Measurements from ENCODE around the gene HMOX1.

Gene HMOX1

DNA sequence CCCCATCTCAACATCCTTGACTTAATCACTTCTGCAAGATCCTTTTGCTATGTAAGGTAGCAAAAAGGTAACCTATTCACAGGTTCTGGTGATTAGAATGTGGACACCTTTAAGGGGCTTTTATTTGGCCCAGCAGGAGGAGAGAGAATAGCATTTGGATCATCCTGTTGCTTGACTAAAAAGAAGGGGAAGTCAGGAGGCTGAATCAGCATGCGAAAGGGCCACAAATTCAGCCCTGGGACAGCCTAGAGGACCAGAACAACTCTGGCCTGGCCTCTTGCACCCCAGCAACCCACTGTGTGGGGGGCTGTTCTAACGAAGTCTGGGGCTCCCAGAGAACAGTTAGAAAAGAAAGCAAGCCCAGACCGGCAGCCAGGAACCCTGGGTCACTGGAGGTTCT, 3.2 kb upstream of the HMOX1 start:
- no peak overlapping the region for H3K9ac ChIP-seq (ENCODE audit: low read length)
- H3K27me3 ChIP-seq (ENCODE audit: control insufficient read depth, insufficient read depth, low read length) = no peaks in the 10 kb centered on the region
- H3K27ac ChIP-seq (ENCODE audit: low read depth, low read length) = peak overlapping the region; percentile 29
- H3K4me3 ChIP-seq (ENCODE audit: low read length) = no peak overlapping the region
- H3K4me1 ChIP-seq (ENCODE audit: control insufficient read depth, insufficient read depth, low read length) = peaks cover 10% of the 10 kb centered on the region
- no peaks in the 10 kb centered on the region for H3K36me3 ChIP-seq (ENCODE audit: control insufficient read depth, insufficient read depth, low read length)

- H3K9ac ChIP-seq (ENCODE audit: low read length) = no peak overlapping the region
- H3K4me3 ChIP-seq (ENCODE audit: low read length) = no peak overlapping the region
- peaks cover 10% of the 10 kb centered on the region for H3K4me1 ChIP-seq (ENCODE audit: control insufficient read depth, insufficient read depth, low read length)
- H3K36me3 ChIP-seq (ENCODE audit: control insufficient read depth, insufficient read depth, low read length) = peaks cover 4% of the 10 kb centered on the region
- H3K27me3 ChIP-seq (ENCODE audit: control insufficient read depth, insufficient read depth, low read length) = no peaks in the 10 kb centered on the region
- no peak overlapping the region for H3K27ac ChIP-seq (ENCODE audit: low read depth, low read length)
Measured at GRCh38 chr22:35378621-35379020, 2.3 kb upstream of the HMOX1 start.

DNA sequence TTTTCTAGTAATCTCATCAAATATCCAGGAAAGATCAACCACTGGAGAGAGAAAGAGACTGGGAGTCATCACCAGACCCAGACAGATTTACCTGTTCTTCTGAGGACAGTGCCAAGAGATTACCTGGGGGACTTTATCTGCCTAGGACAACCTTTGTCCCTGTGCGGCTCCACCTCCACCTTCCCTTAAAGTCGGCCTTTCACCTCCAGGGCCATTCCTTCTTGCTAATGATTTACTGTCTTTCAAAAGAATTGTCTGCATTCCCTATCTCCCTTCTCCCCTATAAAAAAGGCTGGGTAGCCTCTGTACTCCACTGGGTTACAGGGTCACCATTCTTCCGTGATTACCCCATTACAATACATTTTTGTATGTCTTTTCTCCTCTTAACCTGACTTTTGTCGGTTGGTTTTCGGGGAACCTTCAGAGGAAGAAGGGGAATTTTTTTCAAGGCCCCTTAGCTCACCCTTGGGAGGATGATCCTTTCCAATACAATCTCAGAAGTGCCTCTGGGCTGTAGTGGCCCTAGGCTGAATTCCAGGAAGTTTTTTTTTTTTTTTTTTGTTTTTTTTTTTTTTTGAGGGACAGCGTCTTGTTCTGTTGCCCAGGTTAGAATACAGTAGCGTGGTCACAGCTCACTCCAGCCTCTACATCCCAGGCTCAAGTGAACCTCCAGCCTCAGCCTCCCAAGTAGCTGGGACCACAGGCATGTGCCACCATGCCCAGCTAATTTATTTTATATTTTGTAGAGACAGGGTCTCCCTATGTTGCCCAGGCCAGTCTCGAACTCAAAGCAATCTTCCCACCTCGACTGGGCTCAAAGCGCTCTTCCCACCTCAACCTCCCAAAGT, 1.5 kb upstream of the HMOX1 start:
- H3K36me3 ChIP-seq (ENCODE audit: control insufficient read depth, insufficient read depth, low read length) = peaks cover 4% of the 10 kb centered on the region
- peaks cover 10% of the 10 kb centered on the region for H3K4me1 ChIP-seq (ENCODE audit: control insufficient read depth, insufficient read depth, low read length)
- no peak overlapping the region for H3K4me3 ChIP-seq (ENCODE audit: low read length)
- no peak overlapping the region for H3K27ac ChIP-seq (ENCODE audit: low read depth, low read length)
- no peaks in the 10 kb centered on the region for H3K27me3 ChIP-seq (ENCODE audit: control insufficient read depth, insufficient read depth, low read length)
- no peak overlapping the region for H3K9ac ChIP-seq (ENCODE audit: low read length)

DNA sequence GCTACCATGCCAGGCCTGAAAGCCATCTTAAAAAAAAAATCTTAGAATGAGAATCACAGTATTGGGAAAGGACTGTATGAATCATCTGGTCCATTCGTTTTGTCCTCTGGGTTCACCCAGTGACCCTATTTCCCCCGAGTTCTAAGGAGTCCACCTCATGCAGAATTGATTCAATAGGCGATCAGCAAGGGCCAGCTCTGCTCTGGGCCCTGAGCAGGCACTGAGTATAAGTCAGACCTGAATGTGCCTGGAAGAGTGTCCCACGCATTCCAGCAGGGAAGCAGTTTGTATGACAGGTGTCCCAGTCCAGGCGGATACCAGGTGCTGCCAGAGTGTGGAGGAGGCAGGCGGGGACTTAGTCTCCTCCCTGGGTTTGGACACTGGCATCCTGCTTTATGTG, 883 bp upstream of the HMOX1 start:
- peaks cover 4% of the 10 kb centered on the region for H3K36me3 ChIP-seq (ENCODE audit: control insufficient read depth, insufficient read depth, low read length)
- no peak overlapping the region for H3K9ac ChIP-seq (ENCODE audit: low read length)
- H3K27me3 ChIP-seq (ENCODE audit: control insufficient read depth, insufficient read depth, low read length) = no peaks in the 10 kb centered on the region
- no peak overlapping the region for H3K4me3 ChIP-seq (ENCODE audit: low read length)
- H3K4me1 ChIP-seq (ENCODE audit: control insufficient read depth, insufficient read depth, low read length) = peaks cover 10% of the 10 kb centered on the region
- peak overlapping the region; percentile 1 for H3K27ac ChIP-seq (ENCODE audit: low read depth, low read length)

- H3K36me3 ChIP-seq (ENCODE audit: control insufficient read depth, insufficient read depth, low read length) = peaks cover 6% of the 10 kb centered on the region
- H3K27me3 ChIP-seq (ENCODE audit: control insufficient read depth, insufficient read depth, low read length) = no peaks in the 10 kb centered on the region
- H3K4me3 ChIP-seq (ENCODE audit: low read length) = peak overlapping the region; percentile 59
- H3K4me1 ChIP-seq (ENCODE audit: control insufficient read depth, insufficient read depth, low read length) = peaks cover 8% of the 10 kb centered on the region
- H3K27ac ChIP-seq (ENCODE audit: low read depth, low read length) = peak overlapping the region; percentile 16
- H3K9ac ChIP-seq (ENCODE audit: low read length) = peak overlapping the region; percentile 6
Measured at GRCh38 chr22:35381424-35382009, 621 bp downstream of the HMOX1 start.

DNA sequence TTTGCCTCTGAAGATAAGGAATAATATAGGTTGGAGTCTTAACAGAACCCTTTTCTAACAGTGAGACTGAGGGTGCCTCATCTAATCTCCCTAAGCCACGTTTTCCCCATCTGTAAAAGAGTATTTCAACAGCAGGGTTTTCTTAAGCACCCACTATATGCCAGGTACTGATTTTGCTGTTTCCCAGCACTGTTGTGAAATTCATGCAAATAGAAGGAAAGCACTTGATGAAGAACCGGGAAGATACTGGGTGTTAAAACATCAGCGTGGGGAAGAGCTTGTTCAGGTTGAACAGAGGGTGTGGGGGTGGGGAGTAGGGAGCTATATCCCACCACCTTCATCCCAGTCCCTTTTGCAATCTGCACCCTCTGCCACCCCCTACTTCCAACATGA, 2.8 kb downstream of the HMOX1 start:
- Histone ChIP-seq H3K4me1 (ENCODE audit: control insufficient read depth, insufficient read depth, low read length) (peaks cover 6% of the 10 kb centered on the region), H3K9ac (ENCODE audit: low read length) (no peak overlapping the region), H3K27me3 (ENCODE audit: control insufficient read depth, insufficient read depth, low read length) (no peaks in the 10 kb centered on the region), H3K36me3 (ENCODE audit: control insufficient read depth, insufficient read depth, low read length) (peaks cover 8% of the 10 kb centered on the region), H3K27ac (ENCODE audit: low read depth, low read length) (no peak overlapping the region), H3K4me3 (ENCODE audit: low read length) (no peak overlapping the region)

- Histone ChIP-seq H3K27ac (ENCODE audit: low read depth, low read length) (no peak overlapping the region), H3K9ac (ENCODE audit: low read length) (no peak overlapping the region), H3K4me1 (ENCODE audit: control insufficient read depth, insufficient read depth, low read length) (peaks cover 6% of the 10 kb centered on the region), H3K4me3 (ENCODE audit: low read length) (no peak overlapping the region), H3K27me3 (ENCODE audit: control insufficient read depth, insufficient read depth, low read length) (no peaks in the 10 kb centered on the region), H3K36me3 (ENCODE audit: control insufficient read depth, insufficient read depth, low read length) (peaks cover 8% of the 10 kb centered on the region)
Measured at GRCh38 chr22:35384527-35384926, 3.6 kb downstream of the HMOX1 start.

DNA sequence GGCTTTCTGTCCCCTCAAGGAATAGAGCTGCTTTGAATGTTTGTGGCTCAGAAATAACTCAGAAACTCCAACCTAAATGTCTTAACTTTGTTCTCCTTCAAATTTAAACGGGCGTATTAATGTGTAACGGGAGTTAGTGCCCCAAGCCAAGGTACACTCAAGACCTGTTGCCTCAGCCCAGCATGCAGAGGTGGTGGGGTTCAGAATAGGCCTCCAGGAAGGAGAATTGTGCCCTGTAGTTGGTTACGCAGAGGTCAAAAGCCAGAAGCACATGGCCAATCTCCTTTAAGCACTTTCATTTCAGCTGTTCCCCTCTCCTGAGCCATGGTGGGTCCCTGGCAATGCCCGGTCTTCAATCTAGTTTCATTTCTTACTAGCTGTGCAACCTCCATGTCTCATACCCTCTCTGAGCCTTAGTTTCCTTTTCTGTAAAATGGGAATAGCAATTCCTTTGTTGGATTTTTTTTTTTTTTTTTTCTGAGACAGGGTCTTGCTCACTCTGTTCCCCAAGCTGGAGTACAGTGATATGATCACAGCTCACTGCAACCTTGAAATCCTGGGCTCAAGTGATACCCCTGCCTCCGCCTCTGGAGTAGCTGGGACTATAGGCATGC, 4.2 kb downstream of the HMOX1 start:
- Histone ChIP-seq H3K27ac (ENCODE audit: low read depth, low read length) (no peak overlapping the region), H3K4me1 (ENCODE audit: control insufficient read depth, insufficient read depth, low read length) (peaks cover 6% of the 10 kb centered on the region), H3K9ac (ENCODE audit: low read length) (no peak overlapping the region), H3K27me3 (ENCODE audit: control insufficient read depth, insufficient read depth, low read length) (no peaks in the 10 kb centered on the region), H3K36me3 (ENCODE audit: control insufficient read depth, insufficient read depth, low read length) (peaks cover 11% of the 10 kb centered on the region), H3K4me3 (ENCODE audit: low read length) (no peak overlapping the region)

GRCh38 chr22:35386670-35387288, 5.9 kb downstream of the HMOX1 start:
- H3K36me3 ChIP-seq (ENCODE audit: control insufficient read depth, insufficient read depth, low read length) = peaks cover 11% of the 10 kb centered on the region
- no peaks in the 10 kb centered on the region for H3K27me3 ChIP-seq (ENCODE audit: control insufficient read depth, insufficient read depth, low read length)
- no peak overlapping the region for H3K27ac ChIP-seq (ENCODE audit: low read depth, low read length)

GRCh38 chr22:35390933-35391332, 10.0 kb downstream of the HMOX1 start:
- no peak overlapping the region for H3K4me3 ChIP-seq (ENCODE audit: low read length)
- no peak overlapping the region for H3K27ac ChIP-seq (ENCODE audit: low read depth, low read length)
- peaks cover 10% of the 10 kb centered on the region for H3K36me3 ChIP-seq (ENCODE audit: control insufficient read depth, insufficient read depth, low read length)
- no peaks in the 10 kb centered on the region for H3K4me1 ChIP-seq (ENCODE audit: control insufficient read depth, insufficient read depth, low read length)
- H3K27me3 ChIP-seq (ENCODE audit: control insufficient read depth, insufficient read depth, low read length) = no peaks in the 10 kb centered on the region
- no peak overlapping the region for H3K9ac ChIP-seq (ENCODE audit: low read length)

More at GRCh38 chr22:35386670-35387288, 5.9 kb downstream of the HMOX1 start:
- H3K9ac ChIP-seq (ENCODE audit: low read length) = no peak overlapping the region
- no peak overlapping the region for H3K4me3 ChIP-seq (ENCODE audit: low read length)
- H3K4me1 ChIP-seq (ENCODE audit: control insufficient read depth, insufficient read depth, low read length) = peaks cover 2% of the 10 kb centered on the region

- H3K9ac ChIP-seq (ENCODE audit: low read length) = no peak overlapping the region
- H3K4me3 ChIP-seq (ENCODE audit: low read length) = no peak overlapping the region
- H3K27ac ChIP-seq (ENCODE audit: low read depth, low read length) = no peak overlapping the region
- H3K4me1 ChIP-seq (ENCODE audit: control insufficient read depth, insufficient read depth, low read length) = no peaks in the 10 kb centered on the region
- peaks cover 7% of the 10 kb centered on the region for H3K36me3 ChIP-seq (ENCODE audit: control insufficient read depth, insufficient read depth, low read length)
- no peaks in the 10 kb centered on the region for H3K27me3 ChIP-seq (ENCODE audit: control insufficient read depth, insufficient read depth, low read length)
Measured at GRCh38 chr22:35392357-35392756, 11.5 kb downstream of the HMOX1 start.

All from rectal smooth muscle tissue (tissue), 1 donor.